Thyroid gland (tissue), 4 donors: Measurements from ENCODE around the gene ATF3. TPM values are rescaled to one million over a fixed set of nuclear protein-coding genes. Genes with fewer than 3 reads are reported as not detected.

Source experiments
- DNase-seq, 2 donors: peaks; one replicate each; pipeline ENCODE4 v3.0.0-alpha.2; 2019
- H3K27ac ChIP-seq, 3 donors: fragments of 200-600 bp; sonication (generic); 1 replicate in 2 of 3; 2 replicates in 1 of 3; pipeline ENCODE4 v1.5.1; 2016 to 2019; ENCODE audit warnings: mild to moderate bottlenecking in 1 of 3, moderate library complexity in 1 of 3
- H3K27me3 ChIP-seq: fragments of 200-600 bp; sonication (generic); one replicate; pipeline ENCODE4 v1.5.1; 2019
- H3K36me3 ChIP-seq, 2 donors: fragments of 200-600 bp; sonication (generic); one replicate each; pipeline ENCODE4 v1.5.1; 2016 to 2019
- H3K4me1 ChIP-seq, 2 donors: fragments of 200-600 bp; sonication (generic); one replicate each; pipeline ENCODE4 v1.5.1; 2017 to 2019
- H3K4me3 ChIP-seq, 3 donors: fragments of 200-600 bp; sonication (generic); replicated peaks in 1 of 3; 1 replicate in 2 of 3; 2 replicates in 1 of 3; pipeline ENCODE4 v1.5.1; 2016; ENCODE audit warnings: mild to moderate bottlenecking in 1 of 3
- H3K9me3 ChIP-seq: fragments of 200-600 bp; sonication (generic); one replicate; pipeline ENCODE4 v1.5.1; 2017
- CTCF ChIP-seq, 6 experiments: fragments of 200-600 bp in 3 of 6; fragments of 450-650 bp in 3 of 6; sonication (generic) in 3 of 6; IDR thresholded peaks; one replicate each; pipeline ENCODE4 v1.5.1; 2016 to 2019; ENCODE audit warnings: antibody characterized with exemption in 6 of 6, mild to moderate bottlenecking in 2 of 6, inconsistent platforms in 1 of 6, moderate library complexity in 1 of 6
- POLR2A ChIP-seq, 2 donors: fragments of 450-650 bp; IDR thresholded peaks; one replicate each; pipeline ENCODE4 v1.6.1; 2017; ENCODE audit warnings: antibody characterized with exemption in 2 of 2, mild to moderate bottlenecking in 2 of 2, moderate library complexity in 1 of 2
- WGBS, 2 donors: methylation state at CpG; one replicate each; pipeline ENCODE4 v1.1.5; 2017; 5-methylcytosine and 5-hydroxymethylcytosine counted together
- intact Hi-C: fragments of 100-400 bp; cut with DNase I; formaldehyde crosslinking; loops from one replicate; pipeline ENCODE4 v1.15.1; 2023
- total RNA-seq, 4 donors: library from RNA; depleted of rRNA; stranded (reverse); fragments of >200 nt; gene quantifications; one replicate each; pipeline ENCODE4 v1.2.3, GENCODE V29; 2016

ATF3 gene
- total RNA-seq, 4 donors from 2014 or later: 9.2 to 21.2 (median 14.7) TPM

GRCh38 chr1:212568978-212569537 lies 39.5 kb upstream of the ATF3 start:
- H3K4me1 ChIP-seq: peaks cover 0 to 11% of the 10 kb centered on the region in 2 donors
- TF ChIP-seq POLR2A (IDR thresholded peaks at IDR 0.05): no peak
- TF ChIP-seq CTCF (IDR thresholded peaks at IDR 0.05): no peak

GRCh38 chr1:212574732-212575131 lies 33.8 kb upstream of the ATF3 start:
- no peak overlapping the region for H3K27ac ChIP-seq
- WGBS, 2 donors: 94 to 97% methylated on average over 3 of the region's 3 CpGs
- no peaks in the 10 kb centered on the region for H3K36me3 ChIP-seq
- intact Hi-C loops: no loop called here
- no peaks in the 10 kb centered on the region for H3K9me3 ChIP-seq
- no peak overlapping the region for H3K4me3 ChIP-seq
- no peaks in the 10 kb centered on the region for H3K27me3 ChIP-seq
- TF ChIP-seq POLR2A (IDR thresholded peaks at IDR 0.05): no peak
- TF ChIP-seq CTCF (IDR thresholded peaks at IDR 0.05): no peak
- H3K4me1 ChIP-seq: no peaks in the 10 kb centered on the region
- DNase-seq: no peak

More at GRCh38 chr1:212568978-212569537, 39.5 kb upstream of the ATF3 start:
- Histone ChIP-seq H3K9me3 (no peaks in the 10 kb centered on the region), H3K27me3 (no peaks in the 10 kb centered on the region), H3K27ac (no peak overlapping the region), H3K4me3 (no peak overlapping the region), H3K36me3 (no peaks in the 10 kb centered on the region)
- intact Hi-C loops: loop anchor here (5.0 kb wide), 1 partner anchor 43 kb away; no protein-coding TSS in a partner anchor
- no peak for DNase-seq
- 84 to 86% methylated on average over 5 of the region's 5 CpGs for WGBS, 2 donors

- Histone ChIP-seq H3K4me3 (no peak overlapping the region), H3K36me3 (no peaks in the 10 kb centered on the region), H3K4me1 (no peaks in the 10 kb centered on the region), H3K9me3 (no peaks in the 10 kb centered on the region), H3K27me3 (no peaks in the 10 kb centered on the region), H3K27ac (no peak overlapping the region)
- TF ChIP-seq CTCF (IDR thresholded peaks at IDR 0.05): no peak
- no peak for TF ChIP-seq POLR2A (IDR thresholded peaks at IDR 0.05)
- intact Hi-C loops: no loop called here
- WGBS, 2 donors: 92 to 96% methylated on average over 2 of the region's 2 CpGs
- DNase-seq: no peak
These were observed 33.2 kb upstream of the ATF3 start for GRCh38 chr1:212575333-212575732.

- 83 to 89% methylated on average over 1 of the region's 1 CpG for WGBS, 2 donors
- no peaks in the 10 kb centered on the region for H3K27me3 ChIP-seq
- no peak overlapping the region for H3K27ac ChIP-seq
- intact Hi-C loops: no loop called here
- DNase-seq: no peak
- H3K4me3 ChIP-seq: no peak overlapping the region
- H3K4me1 ChIP-seq: no peaks in the 10 kb centered on the region
- no peaks in the 10 kb centered on the region for H3K9me3 ChIP-seq
- TF ChIP-seq CTCF (IDR thresholded peaks at IDR 0.05) (no peak), POLR2A (IDR thresholded peaks at IDR 0.05) (no peak)
- no peaks in the 10 kb centered on the region for H3K36me3 ChIP-seq
These were observed 30.5 kb upstream of the ATF3 start for GRCh38 chr1:212578041-212578440.

- intact Hi-C loops: no loop called here
- no peaks in the 10 kb centered on the region for H3K4me1 ChIP-seq
- TF ChIP-seq CTCF (IDR thresholded peaks at IDR 0.05) (no peak), POLR2A (IDR thresholded peaks at IDR 0.05) (no peak)
- no peak for DNase-seq
- H3K27me3 ChIP-seq: no peaks in the 10 kb centered on the region
- H3K4me3 ChIP-seq: no peak overlapping the region
- no peaks in the 10 kb centered on the region for H3K9me3 ChIP-seq
- H3K27ac ChIP-seq: no peak overlapping the region
- 94 to 95% methylated on average over 8 of the region's 8 CpGs for WGBS, 2 donors
- no peaks in the 10 kb centered on the region for H3K36me3 ChIP-seq
These were observed 27.5 kb upstream of the ATF3 start for GRCh38 chr1:212581034-212581433.
